Stimulated activated CD4-positive, alpha-beta T cell treated with anti-CD3 and anti-CD28 coated beads, Interleukin-12 subunit alpha, Interleukin-12 subunit beta, amount 100 ng/mL, for 48 hours (primary cell): ENCODE measurements around the gene GABBR2.
"Not testable (repeated sequence)": the region's sequence is repeated elsewhere in the genome, so short reads cannot be mapped to it uniquely, and the experiment has no call there.

Experiments used
- DNase-seq, 3 donors: peaks; one replicate each; pipeline ENCODE4 v3.0.0-alpha.2; 2020; ENCODE audit warnings: low read depth in 2 of 3, low spot score in 1 of 3

The GABBR2 gene

GRCh38 chr9:98269652-98270051 lies 439.1 kb downstream of the GABBR2 start:
- DNase-seq: not testable (repeated sequence)

GRCh38 chr9:98267556-98267955 lies 441.2 kb downstream of the GABBR2 start:
- DNase-seq: not testable (repeated sequence)

- no peak for DNase-seq
Observed at GRCh38 chr9:98264516-98264915, 444.2 kb downstream of the GABBR2 start.

- DNase-seq: peak; percentile 64 to 76 (median 65)
Observed at GRCh38 chr9:98263482-98264357, 445.0 kb downstream of the GABBR2 start.

GRCh38 chr9:98263080-98263479 lies 445.7 kb downstream of the GABBR2 start:
- no peak for DNase-seq

- no peak for DNase-seq
Observed at GRCh38 chr9:98262056-98262455, 446.7 kb downstream of the GABBR2 start.

GRCh38 chr9:98260635-98261034 lies 448.1 kb downstream of the GABBR2 start:
- no peak for DNase-seq

GRCh38 chr9:98259791-98260190 lies 448.9 kb downstream of the GABBR2 start:
- DNase-seq: no peak

GRCh38 chr9:98256756-98257155 lies 452.0 kb downstream of the GABBR2 start:
- DNase-seq: peak in 2 of 3 donors; percentile 18 to 23

- peak; percentile 96 to 97 (median 96) for DNase-seq
Observed at GRCh38 chr9:98255578-98256296, 453.0 kb downstream of the GABBR2 start, which contains the start of gene TBC1D2. TSS of gene TBC1D2 (minus strand) at chr9:98255649. CDS start at chr9:98255541, 108 bp downstream.

- peak; percentile 3 to 32 (median 16) for DNase-seq
Observed at GRCh38 chr9:98255061-98255577, 453.6 kb downstream of the GABBR2 start.

GRCh38 chr9:98254228-98255060 lies 454.3 kb downstream of the GABBR2 start:
- DNase-seq: no peak

- DNase-seq: no peak
Observed at GRCh38 chr9:98253565-98253964, 455.2 kb downstream of the GABBR2 start.

- DNase-seq: no peak
Observed at GRCh38 chr9:98251551-98251950, 457.2 kb downstream of the GABBR2 start.

GRCh38 chr9:98249771-98250170 lies 459.0 kb downstream of the GABBR2 start:
- DNase-seq: no peak

GRCh38 chr9:98248737-98249474 lies 459.8 kb downstream of the GABBR2 start:
- DNase-seq: peak in 2 of 3 donors; percentile 7 to 23

GRCh38 chr9:98247831-98248657 lies 460.7 kb downstream of the GABBR2 start:
- DNase-seq: no peak

- no peak for DNase-seq
Observed at GRCh38 chr9:98242426-98242825, 466.3 kb downstream of the GABBR2 start.
